SIG-M5 (cell line): ENCODE measurements around the gene PSMD3.

Experiments
- DNase-seq: peaks from one replicate; lab custom pipeline; 2025; lab: John Stamatoyannopoulos, UW

The PSMD3 gene

DNA sequence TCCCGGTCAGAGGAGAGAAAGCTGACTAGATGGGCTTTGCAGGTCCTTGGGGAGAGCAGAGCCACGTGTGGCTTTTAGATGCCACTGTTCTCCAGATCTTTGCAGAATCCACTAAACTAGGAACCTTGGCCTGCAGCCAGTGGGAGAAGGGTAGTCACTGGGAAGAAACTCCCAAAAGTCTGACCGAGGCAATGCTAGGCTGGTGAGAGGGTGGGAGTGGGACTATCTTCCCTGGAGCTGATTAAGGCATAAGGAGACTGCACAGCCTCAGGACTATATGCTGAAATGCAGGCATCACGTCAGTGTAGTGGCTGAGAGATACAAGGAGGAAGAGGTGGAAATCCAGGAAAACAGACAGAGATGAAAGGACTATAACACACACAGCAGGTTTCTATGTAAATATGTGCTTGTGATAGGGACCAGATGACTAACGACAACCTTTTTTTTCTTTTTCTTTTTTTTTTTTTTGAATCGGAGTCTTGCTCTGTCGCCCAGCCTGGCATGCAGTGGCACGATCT lies 20.0 kb upstream of the PSMD3 start:
- no peak for DNase-seq

DNA sequence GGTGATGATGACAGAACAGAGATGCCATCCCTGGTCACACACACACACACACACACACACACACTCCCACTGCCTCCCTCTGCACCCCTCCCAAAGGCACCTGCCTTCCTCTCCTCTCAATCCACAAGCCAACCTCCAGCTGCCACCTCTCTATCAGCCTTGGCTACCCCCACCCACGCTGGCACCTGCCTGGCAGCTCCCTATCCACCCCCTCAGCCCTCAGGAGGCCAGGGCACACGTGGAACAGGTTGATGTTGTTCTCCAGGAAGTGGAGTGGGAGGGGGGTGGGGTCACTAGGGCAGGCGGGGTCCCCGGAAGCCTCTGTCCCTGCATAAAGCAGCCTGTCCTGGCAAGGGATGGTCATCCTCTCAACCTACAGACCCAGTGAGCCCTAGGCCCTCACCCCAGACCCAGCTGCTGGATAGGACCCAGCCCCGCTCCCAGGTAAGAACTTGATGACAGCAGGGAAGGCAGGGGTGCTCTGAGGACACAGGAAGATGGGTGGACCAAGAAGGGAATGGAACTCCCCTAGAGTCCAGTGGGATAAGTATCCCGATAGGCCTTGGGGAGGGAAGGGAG lies 17.9 kb upstream of the PSMD3 start, which contains the start of gene GSDMA:
Gene GSDMA (plus strand): TSS at position 363 of the 579 bp plus-strand sequence. CDS start 2,684 bp downstream, outside the sequence.
- DNase-seq = no peak

DNA sequence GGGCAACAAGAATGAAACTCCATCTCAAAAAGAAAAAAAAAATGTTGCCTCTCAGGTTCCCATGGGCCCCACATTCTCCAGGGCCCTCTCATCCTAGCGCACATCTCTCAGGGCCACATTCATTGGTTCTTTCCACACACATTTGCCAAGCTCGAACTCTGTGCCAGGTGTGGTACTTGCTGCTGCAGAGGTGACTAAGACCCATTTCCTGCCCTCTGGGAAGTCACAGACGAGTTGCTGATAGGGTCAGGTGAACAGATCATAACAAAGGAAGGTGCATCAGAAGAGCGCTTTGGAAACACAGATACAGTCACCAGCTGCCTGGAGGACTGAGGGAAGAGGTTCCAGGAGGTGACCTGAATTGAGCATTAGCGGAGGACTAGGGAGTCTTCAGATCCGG lies 16.8 kb upstream of the PSMD3 start:
- no peak for DNase-seq

DNA sequence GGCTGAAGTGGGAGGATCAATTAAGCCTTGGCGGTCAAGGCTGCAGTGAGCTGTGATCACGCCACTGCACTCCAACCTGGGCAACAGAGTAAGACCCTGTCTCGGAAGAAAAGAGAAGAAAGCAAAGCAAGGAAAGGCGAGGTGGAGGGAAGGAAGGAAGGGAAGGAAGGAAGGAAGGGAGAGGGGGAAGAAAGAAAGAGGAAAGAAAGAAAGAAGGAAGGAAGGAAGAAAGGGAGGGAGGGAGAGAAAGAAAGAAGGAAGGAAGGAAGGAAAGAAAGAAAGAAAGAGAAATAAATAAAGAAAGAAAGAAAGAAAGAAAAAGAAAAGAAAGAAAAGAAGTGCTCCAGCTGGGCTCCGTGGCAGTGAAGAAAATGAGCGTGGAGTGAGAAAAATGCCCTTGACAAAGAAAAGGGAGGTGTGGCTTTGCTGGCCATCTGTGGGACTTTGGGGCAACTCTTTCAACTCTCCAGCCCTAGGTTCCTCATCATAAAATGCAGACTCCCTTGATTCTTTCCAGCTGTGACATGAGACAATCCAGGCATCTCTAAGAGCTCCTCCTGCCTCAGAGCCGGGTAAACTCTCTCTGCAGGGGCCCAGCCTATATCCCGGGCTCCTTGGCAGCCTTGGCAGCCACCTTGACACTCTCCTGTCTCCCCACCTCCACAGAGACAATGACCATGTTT lies 15.4 kb upstream of the PSMD3 start:
- DNase-seq = no peak

DNA sequence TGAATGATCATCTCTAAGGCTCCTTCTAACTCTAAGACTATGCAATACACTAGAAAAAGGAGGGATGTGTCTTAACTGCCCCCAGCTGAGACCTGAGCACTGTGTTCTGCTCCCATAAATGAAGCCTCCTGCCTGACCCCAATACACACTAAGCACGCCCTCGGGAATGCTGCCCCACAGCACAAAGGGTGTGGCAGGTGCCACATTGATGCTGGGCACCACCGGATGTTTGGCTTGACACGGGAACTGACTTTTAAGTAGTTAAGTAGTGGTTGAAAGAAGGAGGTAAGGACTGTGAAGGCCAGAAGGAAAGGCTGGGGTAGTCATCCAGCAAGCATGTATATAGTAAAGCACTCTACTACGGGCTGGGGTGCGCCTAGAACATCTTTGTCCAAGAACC lies 13.8 kb upstream of the PSMD3 start:
- no peak for DNase-seq

DNA sequence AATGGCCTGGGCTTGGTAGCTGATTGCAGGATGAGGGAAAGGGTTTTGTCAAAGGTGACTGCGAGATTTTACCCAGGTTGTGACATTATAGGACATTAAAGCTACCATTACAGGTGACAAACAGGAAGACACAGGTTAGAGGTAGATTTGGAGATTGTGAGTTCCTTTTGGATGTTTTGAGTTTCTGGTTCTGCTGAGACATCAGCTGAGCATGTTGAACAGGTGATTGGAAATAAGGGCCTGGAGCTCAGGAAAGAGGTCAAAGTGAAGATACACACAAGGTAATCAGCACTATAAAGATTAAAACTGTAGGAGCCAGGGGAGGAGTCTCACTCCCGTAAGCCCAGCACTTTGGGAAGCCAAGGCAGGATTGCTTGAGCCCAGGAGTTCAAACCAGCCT lies 11.8 kb upstream of the PSMD3 start:
- DNase-seq = no peak

DNA sequence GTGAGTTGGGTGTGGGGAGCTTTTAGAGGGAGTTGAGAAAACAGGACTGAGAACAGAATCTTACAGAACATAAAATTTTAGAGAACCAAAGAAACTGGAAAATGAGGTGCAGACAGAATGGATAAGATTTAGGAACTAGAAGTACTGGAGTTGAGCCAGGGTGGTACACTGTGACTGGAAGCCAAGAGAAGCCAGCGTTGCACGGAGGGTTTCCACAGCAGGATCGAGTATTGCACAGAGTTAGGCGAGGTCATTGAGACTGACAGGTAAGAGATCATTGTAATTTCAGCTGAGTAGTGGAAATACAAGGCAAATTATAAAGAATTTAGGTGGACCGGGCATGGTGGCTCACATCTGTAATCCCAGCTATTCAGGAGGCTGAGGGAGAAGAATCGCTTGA lies 11.2 kb upstream of the PSMD3 start:
- DNase-seq = no peak

DNA sequence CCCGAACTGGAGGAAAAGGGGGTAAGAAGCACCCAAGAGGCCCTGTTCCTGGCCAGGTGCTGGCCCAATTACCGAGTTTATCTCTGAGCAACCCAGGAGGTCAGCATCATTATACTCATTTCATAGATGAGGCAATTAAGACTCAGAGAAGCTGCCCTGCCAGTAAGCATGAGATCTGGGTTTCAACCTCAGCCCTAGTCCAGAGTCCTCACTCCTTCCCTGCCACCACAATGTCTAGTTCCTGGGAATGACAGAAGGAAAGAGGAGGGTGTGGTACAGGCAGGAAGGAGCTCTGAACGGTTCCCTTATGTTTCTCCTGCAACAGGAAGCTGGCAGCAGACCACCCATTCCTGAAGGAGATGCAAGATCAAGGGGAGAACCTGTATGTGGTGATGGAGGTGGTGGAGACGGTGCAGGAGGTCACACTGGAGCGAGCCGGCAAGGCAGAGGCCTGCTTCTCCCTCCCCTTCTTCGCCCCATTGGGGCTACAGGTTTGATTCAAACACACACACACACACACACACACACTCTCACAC lies 10.4 kb upstream of the PSMD3 start:
- DNase-seq = no peak

DNA sequence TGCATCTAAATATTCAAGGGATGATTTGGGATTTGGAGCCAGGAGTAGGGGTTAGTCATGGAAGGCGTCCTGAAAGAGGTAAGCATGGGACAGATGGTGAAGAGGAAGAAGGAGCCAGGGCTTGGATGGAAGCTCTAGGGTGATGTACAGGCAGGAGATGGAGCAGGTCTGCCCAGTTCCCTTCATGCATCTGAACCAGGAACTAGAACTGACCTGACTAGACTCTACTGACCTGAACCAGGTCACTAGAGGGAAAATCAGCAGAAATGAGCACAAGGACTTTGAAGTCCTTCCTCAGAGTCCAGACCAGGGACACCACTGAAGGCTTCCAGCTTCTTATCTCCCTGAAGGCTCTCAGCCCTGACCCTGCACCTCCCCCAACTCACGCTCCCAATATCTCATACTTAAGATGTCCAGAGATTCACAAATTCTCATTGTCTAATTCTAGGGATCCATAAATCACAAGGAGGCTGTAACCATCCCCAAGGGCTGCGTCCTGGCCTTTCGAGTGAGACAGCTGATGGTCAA lies 9.5 kb upstream of the PSMD3 start:
- DNase-seq = no peak

DNA sequence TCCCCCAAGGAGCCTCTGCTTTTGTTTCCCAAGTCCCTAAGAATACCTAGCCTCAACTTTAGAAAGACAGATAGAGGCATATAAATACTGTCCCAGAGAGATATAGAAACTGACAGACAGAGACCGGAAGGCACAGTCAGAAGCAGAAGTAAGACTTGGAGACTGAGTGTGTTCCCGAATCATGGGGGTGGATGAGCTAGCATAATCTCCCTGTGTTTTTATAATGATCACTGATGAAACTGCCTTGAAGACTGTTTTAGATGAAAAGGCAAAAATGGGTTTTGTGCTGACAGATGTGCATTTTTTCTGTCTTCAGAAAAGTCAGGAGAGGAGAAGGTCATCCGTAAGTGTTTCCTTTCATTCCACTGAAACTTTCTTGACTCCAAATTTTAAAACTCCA lies 8.3 kb upstream of the PSMD3 start:
- DNase-seq = no peak

DNA sequence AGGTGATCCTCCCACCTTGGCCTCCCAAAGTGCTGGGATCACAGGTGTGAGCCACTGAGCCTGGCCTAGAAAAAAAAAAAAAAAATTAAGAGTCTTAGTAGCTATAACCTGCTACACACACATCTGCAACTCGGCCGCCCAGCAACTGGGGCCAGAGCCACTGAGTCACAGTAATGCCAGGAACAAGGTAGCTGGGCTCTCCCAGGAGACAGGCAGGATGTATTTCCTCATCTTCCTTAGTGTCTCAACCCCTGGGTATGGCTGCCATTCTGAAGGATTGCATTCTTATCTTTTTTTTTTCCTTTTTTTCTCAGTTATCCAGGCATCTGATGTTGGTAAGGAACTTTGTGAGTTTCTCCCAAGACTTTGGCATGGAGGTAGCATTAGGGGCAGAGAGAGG lies 7.1 kb upstream of the PSMD3 start:
- no peak for DNase-seq

DNA sequence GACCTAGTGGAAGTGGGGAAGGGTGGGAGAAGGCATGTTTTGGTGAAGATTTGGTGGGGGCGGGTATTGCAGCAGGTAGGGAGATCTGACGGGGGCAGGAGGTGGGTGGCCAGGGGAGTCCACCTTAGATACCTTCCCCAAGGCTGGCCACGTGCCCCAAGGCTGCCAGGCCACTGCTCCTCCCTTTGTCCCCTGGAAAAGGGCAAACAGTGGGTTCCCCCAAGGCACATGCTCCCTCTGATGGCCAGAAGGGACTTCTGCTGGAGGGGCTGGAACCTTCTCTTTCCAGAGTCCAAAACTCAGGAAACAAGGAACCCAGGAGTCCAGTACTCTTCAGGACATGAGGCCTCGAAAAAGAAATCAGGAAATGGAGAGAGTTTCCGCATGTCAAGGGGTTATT lies 6.2 kb upstream of the PSMD3 start:
- DNase-seq = no peak

DNA sequence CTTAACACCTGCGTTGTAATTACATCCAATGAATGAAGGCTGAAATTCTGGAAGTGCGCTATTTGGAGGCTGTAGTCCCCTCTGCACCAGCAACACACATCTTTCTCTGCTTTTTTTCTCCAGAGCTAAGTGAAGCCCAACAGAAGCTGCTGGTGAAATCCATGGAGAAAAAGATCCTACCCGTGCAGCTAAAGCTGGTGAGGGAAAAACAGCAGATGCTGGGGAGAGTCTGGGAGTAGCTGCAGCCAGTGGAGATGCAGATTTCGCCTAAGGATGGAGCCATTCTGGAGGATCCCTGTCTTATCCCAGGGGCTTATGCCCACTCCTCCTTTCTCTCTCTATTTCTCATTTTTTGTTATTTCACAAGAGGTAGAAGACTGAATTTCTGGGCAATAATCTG lies 4.8 kb upstream of the PSMD3 start:
- DNase-seq = no peak

DNA sequence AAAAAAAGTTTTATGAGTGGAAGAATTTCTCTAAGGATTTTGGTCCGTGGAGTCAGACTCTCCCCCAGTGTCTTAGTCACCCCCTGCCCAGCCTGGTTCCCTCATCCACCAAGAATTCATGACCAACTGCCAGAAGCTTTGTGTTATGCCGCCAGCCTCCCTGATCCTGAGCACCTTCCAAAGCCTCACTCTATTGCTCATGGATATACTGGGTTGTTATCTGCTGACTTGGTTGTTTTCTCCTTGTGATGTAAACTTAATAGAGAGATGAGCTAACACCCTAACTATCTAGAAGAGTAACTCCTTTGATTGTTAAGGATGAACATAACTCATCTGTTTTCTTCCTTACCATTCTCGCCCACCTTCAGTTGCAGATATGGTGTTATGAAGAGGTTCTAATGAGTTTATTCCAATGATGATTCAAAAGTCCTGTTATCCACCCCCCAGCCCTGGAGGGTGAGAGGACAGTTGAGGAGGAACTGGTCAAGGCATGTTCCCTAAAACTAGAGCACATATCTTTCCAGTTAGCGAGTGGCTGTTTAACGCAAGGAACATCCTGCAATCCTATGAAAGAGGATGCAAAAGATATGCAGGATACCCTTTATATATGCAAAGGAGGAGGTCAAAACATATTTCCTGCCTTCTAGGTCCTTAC lies 1.5 kb upstream of the PSMD3 start:
- no peak for DNase-seq

DNA sequence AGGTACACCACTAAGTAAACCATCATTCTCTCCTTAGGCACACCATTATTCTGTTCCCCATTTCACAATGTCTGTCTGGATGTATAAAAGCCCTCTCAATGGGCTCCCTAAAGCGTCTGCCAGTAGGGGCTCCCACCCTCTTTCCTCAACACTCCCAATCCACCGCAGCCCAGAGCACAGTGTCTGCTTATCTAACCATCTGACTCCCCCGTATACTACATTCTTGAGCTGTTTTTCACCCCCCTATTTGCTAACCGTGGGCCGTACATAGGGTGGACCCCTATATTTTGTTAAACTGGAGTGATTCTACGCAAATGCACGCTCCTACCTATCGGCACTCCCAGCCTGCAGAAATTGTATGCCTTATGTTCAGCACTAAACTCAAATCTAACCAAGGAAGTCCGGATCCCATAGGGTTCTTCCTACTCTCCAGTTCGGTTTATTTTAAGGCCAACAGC lies 685 bp upstream of the PSMD3 start:
- peak; percentile 54 for DNase-seq

DNA sequence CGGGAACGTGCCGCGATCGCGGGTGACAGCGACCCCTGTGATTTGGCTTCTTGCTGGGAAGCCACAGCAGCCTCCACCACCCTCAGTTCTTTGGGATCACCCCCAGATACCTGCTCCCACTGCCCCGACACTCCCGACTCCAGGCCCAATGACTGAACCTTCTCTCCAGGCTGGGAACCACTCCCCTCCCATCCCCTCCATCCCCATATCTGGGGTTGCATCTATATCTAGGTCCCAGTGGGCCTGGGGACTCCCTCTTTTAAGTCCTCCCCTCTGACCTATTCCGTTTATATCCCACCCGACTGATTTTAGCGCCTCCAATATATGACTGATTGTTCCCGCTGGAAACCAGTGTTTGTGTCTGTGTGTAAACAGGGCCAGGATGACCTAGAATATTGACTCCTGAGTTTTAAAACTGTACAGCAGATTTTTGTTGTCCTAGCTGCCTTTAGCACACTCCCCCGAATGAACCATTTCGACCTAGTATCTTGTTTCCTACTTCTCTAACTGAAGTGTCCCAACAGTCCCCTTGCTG lies 667 bp downstream of the PSMD3 start:
- DNase-seq = no peak

DNA sequence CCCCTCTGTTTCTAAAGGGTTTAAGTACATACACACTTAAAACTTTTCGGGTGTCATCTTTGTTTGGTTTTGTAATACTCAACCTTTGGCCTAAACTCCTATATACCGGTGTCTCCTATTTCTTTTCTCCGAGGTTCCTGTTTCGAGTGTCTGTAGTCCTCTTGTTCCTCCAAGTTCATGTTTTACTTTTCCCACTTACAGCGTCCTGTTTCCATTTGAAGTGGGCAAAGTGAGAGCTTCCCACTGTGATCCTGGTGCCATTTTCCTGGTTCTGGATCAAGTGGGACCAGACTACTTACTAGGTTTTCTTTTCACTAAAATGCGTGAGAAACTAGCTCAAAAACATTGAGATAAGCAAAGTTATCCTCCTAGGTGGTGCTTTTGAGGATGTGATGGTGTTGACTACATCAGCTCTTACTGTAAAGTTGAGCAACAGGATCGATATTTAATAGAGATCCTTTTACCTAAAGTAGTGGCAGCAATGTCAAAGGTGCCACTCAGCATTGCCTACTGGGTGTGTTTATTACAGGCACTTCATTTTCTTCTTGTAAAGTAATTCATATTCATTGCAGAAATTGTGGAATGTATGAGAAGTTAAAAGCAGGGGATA lies 1.3 kb downstream of the PSMD3 start:
- no peak for DNase-seq

DNA sequence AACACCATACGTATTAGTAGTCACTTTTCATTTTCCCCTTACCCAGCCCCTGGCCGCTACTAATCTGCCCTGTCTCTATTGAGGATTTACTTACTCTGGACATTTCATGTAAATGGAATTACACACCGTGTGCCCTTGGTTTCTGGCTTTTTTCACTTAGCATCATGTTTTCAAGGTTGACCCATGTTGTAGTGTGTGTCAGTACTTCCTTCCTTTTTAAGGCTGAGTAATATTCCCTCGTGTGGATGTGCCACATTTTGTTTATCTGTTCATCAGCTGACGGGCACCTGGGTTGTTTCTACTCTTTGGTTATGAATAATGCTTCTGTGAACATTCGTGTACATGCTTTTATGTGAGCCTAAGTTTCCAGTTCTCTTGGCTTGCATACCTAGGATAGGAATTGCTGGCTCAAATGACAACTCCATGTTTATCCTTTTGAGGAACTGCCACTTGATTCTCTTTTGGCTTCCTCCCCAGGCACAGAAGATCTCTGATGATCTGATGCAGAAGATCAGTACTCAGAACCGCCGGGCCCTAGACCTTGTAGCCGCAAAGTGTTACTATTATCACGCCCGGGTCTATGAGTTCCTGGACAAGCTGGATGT lies 7.7 kb downstream of the PSMD3 start:
- DNase-seq = no peak

DNA sequence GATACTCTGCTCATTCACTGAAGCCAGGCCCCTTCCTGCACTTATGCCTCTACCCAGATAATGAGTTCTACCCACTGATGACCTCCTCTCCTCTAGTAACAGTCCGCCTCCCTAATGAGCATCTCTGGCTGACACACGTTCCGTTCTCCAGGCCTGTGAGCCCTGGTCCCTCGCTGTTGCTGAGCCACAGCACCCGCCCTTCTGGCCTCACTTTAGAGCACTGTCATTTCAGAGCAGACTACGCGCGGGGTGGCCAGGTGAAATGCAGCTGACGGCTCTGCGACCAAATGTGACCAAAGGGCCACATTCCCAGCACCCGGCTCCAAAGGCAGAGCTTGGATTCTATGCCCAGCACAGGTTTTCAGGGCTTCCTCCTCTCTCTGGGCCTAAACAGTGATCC lies 13.8 kb downstream of the PSMD3 start:
- no peak for DNase-seq

DNA sequence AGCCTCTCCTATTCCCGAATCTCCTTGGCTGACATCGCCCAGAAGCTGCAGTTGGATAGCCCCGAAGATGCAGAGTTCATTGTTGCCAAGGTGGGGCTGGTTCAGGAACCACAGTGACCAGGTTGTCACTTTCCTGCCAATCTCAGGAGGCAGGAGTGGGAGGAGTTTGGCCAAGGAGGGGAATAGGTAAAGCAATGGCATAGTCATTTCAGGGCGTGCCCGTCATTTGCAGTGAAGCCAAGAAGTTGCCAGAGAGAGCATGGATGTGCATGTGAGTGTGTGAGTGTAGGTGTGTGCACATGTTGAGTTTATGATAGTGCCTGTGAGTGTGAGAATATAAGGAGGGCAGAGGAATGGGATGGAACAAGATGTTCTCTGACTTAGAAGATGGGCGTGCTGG lies 14.8 kb downstream of the PSMD3 start:
- no peak for DNase-seq

DNA sequence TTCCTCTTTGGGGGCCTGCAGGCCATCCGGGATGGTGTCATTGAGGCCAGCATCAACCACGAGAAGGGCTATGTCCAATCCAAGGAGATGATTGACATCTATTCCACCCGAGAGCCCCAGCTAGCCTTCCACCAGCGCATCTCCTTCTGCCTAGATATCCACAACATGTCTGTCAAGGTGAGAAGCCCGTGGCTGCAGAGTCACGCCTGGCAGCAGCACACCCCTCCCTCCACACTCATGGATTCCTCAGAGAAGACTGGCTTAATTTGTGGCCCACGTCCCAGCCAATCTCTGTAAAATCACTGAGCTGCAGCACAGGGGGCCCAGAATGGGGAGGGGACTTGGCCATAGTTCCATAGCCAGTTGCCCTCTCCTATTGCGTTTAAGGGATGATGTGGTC lies 15.6 kb downstream of the PSMD3 start:
- DNase-seq = no peak

DNA sequence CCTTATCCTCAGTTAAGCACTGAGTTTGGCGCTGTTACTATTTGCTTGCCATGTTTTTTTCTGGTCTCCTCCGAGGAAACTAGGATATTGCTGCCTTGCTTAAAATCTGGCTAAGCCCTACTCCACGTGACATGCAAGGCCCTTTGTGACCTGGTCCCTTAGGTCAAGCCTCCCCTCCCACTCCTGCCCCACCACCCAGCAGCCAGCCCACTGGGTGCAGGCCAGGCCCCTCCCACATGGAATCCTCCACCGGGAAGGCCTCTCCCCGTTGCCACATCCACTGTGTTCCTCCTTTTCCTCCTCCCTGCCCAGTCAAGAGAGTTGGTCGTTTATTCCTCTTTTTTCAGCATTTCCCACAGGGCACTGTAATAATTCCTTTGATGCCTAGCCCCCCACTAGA lies 16.2 kb downstream of the PSMD3 start:
- DNase-seq = no peak
